Left lobe of liver (tissue), 2 donors: ENCODE results near the gene SLC18A2. TPM values are rescaled to one million over a fixed set of nuclear protein-coding genes. Genes with fewer than 3 reads are reported as not detected.
A peak's percentile ranks its signal among the peaks of the same experiment; 100 is the strongest.
"Not testable (repeated sequence)": the region's sequence is repeated elsewhere in the genome, so short reads cannot be mapped to it uniquely, and the experiment has no call there.

Experiments
- ATAC-seq: fragments of 200-7000 bp; cut with Tn5 transposase; one replicate; pipeline ENCODE4 v1.9.1; 2020; ENCODE audit warnings: mild to moderate bottlenecking, moderate library complexity
- DNase-seq: peaks from one replicate; pipeline ENCODE4 v3.0.0-alpha.2; 2020; ENCODE audit warnings: low spot score
- total RNA-seq: library from RNA; stranded (reverse); gene quantifications from one replicate; pipeline ENCODE4 v1.2.1, GENCODE V29; 2021
- donor health status: DM: no; HTN: no; CAD: no; lungs with moderate emphysema.
- donor health status: DM: no; HTN: yes; CAD: no.

The SLC18A2 gene
- total RNA-seq, 1 donor from 2014 or later, result 0.15 TPM

GRCh38 chr10:117230107-117230506, 10.8 kb upstream of the SLC18A2 start:
- not testable (repeated sequence) for DNase-seq, ATAC-seq

GRCh38 chr10:117237401-117237991, 3.4 kb upstream of the SLC18A2 start:
- DNase-seq (no peak), ATAC-seq (no peak)

- DNase-seq, result no peak
- ATAC-seq, result no peak
Observed at GRCh38 chr10:117239051-117239450, 1.9 kb upstream of the SLC18A2 start.

- no peak for DNase-seq
- no peak for ATAC-seq
Observed at GRCh38 chr10:117239721-117240620, 943 bp upstream of the SLC18A2 start.

GRCh38 chr10:117241541-117242462, 888 bp downstream of the SLC18A2 start:
- no peak for DNase-seq
- peak; percentile 61 for ATAC-seq

DNA sequence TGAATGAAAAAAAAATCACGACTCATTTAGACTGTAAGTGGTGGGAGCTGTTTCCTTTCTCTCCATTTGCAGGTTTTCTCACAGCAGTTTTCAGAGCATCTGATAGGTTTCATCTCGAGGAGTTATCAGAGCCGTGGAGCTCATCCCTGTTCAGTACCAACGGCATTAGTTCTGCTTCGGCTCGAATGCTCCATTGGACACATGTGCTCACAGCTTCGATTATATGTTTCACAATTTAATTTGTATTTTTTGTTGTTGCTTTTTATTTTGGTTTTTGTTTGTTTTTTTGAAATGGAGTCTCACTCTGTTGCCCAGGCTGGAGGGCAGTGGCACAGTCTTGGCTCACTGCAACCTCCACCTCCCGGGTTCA, 1.5 kb downstream of the SLC18A2 start:
- ATAC-seq (no peak), DNase-seq (no peak)

- no peak for DNase-seq
- ATAC-seq, result no peak
Observed at GRCh38 chr10:117246997-117247671, 6.2 kb downstream of the SLC18A2 start.

GRCh38 chr10:117248750-117249465, 8.0 kb downstream of the SLC18A2 start:
- no peak for ATAC-seq
- no peak for DNase-seq

DNA sequence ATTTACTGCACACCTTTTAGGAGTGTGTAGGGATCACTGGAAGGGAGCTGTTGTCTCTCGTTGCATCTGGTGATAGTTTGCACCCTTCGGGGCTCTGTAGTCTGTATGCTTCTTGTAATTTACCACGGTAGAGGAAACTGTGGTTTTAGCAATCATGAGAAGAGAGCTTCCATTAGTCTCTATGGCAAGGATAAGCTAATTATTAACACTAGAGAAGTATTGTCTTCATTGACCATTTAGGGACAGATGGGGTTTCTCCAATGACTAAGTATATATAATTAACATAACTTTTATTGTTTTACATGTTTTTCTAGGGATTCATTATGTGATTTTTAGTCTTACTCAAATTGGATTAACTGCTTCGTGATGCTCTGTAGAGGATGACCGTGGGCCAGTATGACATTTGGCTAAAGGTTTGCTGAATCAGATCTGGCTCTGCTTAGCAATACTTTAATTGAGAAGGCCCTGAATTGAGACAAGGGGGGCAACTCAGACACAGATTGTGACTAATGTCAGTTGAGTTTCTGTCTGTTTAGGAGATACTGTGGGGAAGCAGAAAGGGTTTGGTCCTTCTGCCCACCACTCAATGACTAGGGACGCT, 8.7 kb downstream of the SLC18A2 start:
- ATAC-seq, result no peak
- DNase-seq, result no peak

GRCh38 chr10:117250411-117250810, 9.5 kb downstream of the SLC18A2 start:
- DNase-seq (no peak), ATAC-seq (no peak)

- no peak for DNase-seq
- ATAC-seq, result no peak
Observed at GRCh38 chr10:117253908-117254307, 13.0 kb downstream of the SLC18A2 start.

GRCh38 chr10:117254338-117254737, 13.4 kb downstream of the SLC18A2 start:
- DNase-seq (no peak), ATAC-seq (no peak)

DNA sequence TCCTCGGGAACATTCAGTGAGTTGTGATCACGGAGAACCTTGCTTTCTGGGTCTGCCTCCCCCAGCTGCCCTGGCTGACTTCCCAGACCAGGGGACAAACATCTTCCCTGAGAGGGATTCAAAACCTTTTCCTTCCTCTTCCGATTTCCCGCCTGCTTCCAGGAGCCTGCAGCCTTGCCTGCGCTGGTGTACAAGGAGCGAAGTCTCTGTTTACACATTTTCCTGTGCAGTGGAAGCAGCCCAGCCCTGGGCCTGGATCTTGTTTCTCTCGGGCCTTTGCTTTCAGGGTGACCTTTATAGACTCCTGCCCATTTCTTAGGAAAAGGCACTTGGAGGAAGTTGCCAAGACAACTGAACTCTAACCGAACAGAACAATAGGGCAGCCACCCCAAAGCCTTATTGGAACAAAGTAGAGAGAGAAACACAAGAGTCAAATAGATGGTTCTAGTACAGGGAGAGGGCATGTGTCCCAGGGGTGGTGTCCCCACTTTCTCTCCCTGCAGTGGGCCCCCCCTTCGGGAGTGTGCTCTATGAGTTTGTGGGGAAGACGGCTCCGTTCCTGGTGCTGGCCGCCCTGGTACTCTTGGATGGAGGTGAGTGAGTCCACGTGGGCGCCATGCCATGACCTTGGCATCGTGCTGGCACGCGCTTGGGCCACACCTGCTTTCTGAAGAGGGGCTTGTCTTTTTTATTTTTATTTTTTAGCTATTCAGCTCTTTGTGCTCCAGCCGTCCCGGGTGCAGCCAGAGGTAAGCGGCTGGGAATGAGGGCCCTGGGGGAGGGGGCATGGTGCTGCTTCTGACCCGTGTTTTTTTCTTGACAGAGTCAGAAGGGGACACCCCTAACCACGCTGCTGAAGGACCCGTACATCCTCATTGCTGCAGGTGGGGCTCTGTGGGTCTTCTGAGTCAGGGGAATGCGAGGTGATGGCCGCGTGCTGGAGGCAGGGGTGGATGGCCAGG, 14.1 kb downstream of the SLC18A2 start:
- ATAC-seq, result peak; percentile 19
- DNase-seq, result no peak

- ATAC-seq, result no peak
- DNase-seq, result no peak
Observed at GRCh38 chr10:117255835-117256460, 15.0 kb downstream of the SLC18A2 start.

GRCh38 chr10:117256910-117257309, 16.0 kb downstream of the SLC18A2 start:
- DNase-seq (no peak), ATAC-seq (no peak)

DNA sequence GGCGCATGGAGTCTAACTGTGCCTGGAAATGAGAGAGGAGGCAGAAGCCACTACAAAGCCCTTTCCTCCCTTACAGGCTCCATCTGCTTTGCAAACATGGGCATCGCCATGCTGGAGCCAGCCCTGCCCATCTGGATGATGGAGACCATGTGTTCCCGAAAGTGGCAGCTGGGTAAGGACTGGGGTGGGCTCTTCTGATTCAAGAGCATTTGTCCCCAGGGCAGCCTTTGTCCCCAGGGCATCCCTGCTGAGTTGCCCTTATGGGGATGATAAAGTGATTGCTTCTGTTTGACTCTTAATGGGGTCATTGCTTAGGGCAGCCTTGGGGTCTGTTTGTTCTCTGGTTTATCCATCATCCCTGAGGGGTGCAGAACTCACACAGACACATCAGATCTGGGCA, 16.8 kb downstream of the SLC18A2 start:
- no peak for DNase-seq
- ATAC-seq, result no peak

DNA sequence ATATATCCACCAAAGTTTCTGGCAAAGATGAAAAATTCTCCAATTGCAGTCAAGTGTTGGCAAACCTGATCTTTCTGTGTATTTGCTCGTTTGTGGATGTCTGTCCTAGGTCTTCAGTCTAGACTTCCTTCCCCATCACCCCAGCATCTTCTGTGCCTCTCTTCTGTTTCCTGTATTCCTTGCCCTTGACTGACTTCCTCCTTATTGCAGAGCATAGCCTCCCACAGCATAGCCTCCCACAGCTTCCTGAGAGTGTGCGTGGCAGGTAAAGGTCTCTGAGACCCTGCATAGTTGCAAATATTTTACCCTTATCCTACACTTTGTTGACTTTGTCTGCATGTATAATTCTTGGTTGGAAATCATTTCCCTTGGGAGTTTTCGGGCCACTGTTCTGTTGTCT, 18.4 kb downstream of the SLC18A2 start:
- no peak for DNase-seq

DNA sequence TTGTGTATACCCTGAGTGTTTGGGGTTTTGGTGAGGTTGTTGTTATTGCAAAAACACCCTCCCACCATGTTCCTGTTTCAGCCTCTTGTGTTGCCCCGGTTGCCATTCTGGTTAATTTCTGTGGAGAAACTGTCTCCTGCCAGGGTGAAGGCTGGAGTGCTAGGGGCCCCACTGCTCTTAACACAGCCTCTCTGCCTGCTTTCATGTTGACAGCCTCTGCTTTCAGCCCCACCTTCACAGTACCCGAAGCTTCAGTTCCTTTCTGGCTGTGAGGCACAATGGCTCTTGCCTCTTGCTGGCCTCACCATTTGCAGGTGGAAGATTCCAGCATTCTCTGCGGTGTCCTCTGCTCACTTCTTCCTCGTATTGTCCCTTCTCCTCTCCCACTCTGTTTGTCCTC, 19.2 kb downstream of the SLC18A2 start:
- no peak for DNase-seq
- no peak for ATAC-seq

More for the DNA sequence above, 18.4 kb downstream of the SLC18A2 start:
- no peak for ATAC-seq
